GM12801 (cell line): Measurements from ENCODE around the gene GRAP2.

Experiments
- CTCF ChIP-seq: IDR thresholded peaks from one replicate; pipeline ENCODE4 v1.5.1; 2011; ENCODE audit warnings: control low read depth; ENCODE audit not compliant: insufficient read length; ENCODE audit errors: extremely low read depth

The GRAP2 gene

GRCh38 chr22:40010746-40011145 is 109.9 kb downstream of the GRAP2 start:
- no peak for TF ChIP-seq CTCF

- TF ChIP-seq CTCF: no peak
Measured at GRCh38 chr22:40014667-40015248, 113.9 kb downstream of the GRAP2 start.

- TF ChIP-seq CTCF: no peak
Measured at GRCh38 chr22:40015358-40015976, 114.6 kb downstream of the GRAP2 start.

- no peak for TF ChIP-seq CTCF
Measured at GRCh38 chr22:40018051-40018450, 117.2 kb downstream of the GRAP2 start.

- TF ChIP-seq CTCF: no peak
Measured at GRCh38 chr22:40019100-40019499, 118.2 kb downstream of the GRAP2 start.

GRCh38 chr22:40020956-40021355 is 120.1 kb downstream of the GRAP2 start:
- TF ChIP-seq CTCF: no peak

- no peak for TF ChIP-seq CTCF
Measured at GRCh38 chr22:40021401-40022000, 120.6 kb downstream of the GRAP2 start.
